ENCODE data around the gene PPP3CA.

The PPP3CA gene

GRCh38 chr4:101000496-101000895 is 346.8 kb downstream of the PPP3CA start:
- TF ChIP-seq, protein P1, sequence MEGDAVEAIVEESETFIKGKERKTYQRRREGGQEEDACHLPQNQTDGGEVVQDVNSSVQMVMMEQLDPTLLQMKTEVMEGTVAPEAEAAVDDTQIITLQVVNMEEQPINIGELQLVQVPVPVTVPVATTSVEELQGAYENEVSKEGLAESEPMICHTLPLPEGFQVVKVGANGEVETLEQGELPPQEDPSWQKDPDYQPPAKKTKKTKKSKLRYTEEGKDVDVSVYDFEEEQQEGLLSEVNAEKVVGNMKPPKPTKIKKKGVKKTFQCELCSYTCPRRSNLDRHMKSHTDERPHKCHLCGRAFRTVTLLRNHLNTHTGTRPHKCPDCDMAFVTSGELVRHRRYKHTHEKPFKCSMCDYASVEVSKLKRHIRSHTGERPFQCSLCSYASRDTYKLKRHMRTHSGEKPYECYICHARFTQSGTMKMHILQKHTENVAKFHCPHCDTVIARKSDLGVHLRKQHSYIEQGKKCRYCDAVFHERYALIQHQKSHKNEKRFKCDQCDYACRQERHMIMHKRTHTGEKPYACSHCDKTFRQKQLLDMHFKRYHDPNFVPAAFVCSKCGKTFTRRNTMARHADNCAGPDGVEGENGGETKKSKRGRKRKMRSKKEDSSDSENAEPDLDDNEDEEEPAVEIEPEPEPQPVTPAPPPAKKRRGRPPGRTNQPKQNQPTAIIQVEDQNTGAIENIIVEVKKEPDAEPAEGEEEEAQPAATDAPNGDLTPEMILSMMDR (IDR thresholded peaks at IDR 0.05) = no peak

DNA sequence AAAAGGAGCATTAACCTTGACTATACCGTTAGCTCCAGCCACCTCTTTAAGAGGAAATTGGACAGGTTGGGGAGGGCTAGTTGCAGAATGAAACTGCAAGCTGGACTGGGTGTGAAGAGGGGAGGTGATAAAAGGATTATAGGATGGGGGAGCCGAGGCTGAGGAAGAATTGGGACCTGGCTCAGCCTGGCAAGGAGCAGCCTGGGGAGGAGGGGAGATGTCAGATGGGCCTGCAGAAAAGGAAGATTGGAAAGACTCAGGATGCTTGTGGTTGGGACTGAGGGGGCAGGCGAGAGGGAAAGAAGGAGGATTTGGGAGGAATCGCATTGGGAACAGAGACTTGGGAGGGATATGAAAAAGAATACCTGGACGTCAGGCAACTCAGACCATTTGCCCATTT is 351.7 kb downstream of the PPP3CA start:
- TF ChIP-seq, protein P1 (IDR thresholded peaks at IDR 0.05) = no peak

DNA sequence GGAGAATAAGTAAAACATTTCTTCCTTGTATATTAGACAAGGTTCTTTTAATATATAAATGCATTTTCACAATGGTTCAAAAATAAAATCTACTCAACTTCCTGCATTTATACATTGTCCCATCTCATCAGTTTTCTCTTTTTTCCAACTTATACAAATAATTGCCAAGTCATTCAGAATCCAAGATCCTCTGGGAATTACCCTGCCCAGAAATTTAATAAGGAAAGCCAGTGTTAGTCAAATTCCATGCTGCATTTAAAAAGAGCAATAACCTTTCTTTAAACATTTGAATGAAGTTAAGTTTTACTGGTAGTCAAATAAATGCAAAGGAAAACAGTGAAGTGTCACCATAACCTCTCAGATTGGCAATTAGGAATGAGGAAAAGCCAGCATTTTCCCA is 357.9 kb downstream of the PPP3CA start:
- TF ChIP-seq, protein P1 (IDR thresholded peaks at IDR 0.05) = no peak

DNA sequence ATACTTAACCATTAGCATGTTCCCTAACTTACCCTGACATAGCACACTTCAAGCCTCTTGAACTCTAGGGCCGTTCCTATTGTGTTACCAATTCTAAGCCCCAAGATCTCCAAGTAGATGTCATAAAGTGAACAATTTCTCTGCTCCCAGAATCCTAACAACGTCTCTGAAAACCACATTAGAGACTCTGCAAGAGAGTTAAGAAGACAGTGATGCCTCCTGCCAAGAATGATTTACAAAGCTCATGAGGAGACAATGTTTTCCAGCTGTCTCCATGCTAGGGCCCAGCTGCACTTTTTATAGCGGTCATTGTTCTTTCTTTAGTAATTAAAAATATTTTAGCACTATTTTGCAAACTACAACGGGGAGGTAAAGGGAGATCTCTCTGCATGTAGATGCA is 358.4 kb downstream of the PPP3CA start:
- TF ChIP-seq, protein P1 (IDR thresholded peaks at IDR 0.05) = no peak

- TF ChIP-seq, protein P1 (IDR thresholded peaks at IDR 0.05) = no peak
Measured at GRCh38 chr4:100986360-100986868, 360.9 kb downstream of the PPP3CA start.

- TF ChIP-seq, protein P1 (IDR thresholded peaks at IDR 0.05) = no peak
Measured at GRCh38 chr4:100985576-100985975, 361.8 kb downstream of the PPP3CA start.

GRCh38 chr4:100984901-100985300 is 362.4 kb downstream of the PPP3CA start:
- TF ChIP-seq, protein P1 (IDR thresholded peaks at IDR 0.05) = no peak

GRCh38 chr4:100983426-100983825 is 363.9 kb downstream of the PPP3CA start:
- TF ChIP-seq, protein P1 (IDR thresholded peaks at IDR 0.05) = no peak
